Esophagus squamous epithelium (tissue), 4 donors: ENCODE results near the gene TUFM.

Experiments
- POLR2A ChIP-seq, 4 donors: fragments of 450-650 bp; IDR thresholded peaks; one replicate each; pipeline ENCODE4 v1.6.1; 2017; ENCODE audit warnings: antibody characterized with exemption in 4 of 4, mild to moderate bottlenecking in 4 of 4, moderate library complexity in 3 of 4
- TF ChIP-seq, protein P1 (sequence below), 6 experiments: fragments of 450-650 bp in 4 of 6; fragments of 200-600 bp in 2 of 6; sonication (generic) in 2 of 6; IDR thresholded peaks; one replicate each; pipeline ENCODE4 v1.5.1; 2016 to 2019; ENCODE audit warnings: antibody characterized with exemption in 6 of 6, mild to moderate bottlenecking in 4 of 6, moderate library complexity in 4 of 6

DNA sequence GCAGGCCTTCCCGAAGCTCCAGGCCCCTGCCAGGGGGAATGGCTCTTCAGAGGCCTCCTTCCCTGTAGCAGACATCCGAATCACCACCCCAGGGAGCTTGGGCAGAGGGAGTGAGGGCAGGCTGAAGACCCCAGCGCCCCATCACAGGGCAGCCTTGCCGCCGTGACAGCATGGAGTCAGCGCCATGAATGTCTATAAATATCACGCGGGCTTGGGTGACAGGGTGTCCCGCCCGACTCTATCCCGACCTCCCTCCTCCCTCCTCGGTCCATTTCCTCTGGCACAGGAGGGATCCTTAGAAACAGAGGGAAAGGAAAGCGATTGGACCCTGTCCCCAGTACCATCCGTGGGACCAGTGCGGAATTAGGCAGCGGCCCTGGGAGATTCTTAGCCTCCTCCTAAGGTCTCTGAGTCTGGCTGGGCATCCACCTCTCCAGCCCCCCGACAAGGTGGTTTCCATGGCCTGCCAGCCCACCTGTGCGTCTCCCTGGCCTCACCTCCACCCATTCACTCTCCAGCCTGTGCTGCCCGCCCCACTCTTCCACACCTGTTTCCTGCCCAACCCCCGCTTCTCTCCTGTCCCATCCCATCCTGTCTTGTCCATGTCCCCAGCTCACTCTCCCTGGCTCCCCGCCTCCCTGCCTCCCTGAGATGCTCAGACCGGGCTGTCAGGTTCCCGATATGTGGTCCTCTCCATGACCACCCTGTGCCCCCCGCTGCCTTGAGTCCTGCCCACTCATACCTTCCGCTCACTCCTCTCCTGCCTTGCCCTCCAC, 37.3 kb upstream of the TUFM start:
- no peak for TF ChIP-seq POLR2A (IDR thresholded peaks at IDR 0.05)
- TF ChIP-seq, protein P1, sequence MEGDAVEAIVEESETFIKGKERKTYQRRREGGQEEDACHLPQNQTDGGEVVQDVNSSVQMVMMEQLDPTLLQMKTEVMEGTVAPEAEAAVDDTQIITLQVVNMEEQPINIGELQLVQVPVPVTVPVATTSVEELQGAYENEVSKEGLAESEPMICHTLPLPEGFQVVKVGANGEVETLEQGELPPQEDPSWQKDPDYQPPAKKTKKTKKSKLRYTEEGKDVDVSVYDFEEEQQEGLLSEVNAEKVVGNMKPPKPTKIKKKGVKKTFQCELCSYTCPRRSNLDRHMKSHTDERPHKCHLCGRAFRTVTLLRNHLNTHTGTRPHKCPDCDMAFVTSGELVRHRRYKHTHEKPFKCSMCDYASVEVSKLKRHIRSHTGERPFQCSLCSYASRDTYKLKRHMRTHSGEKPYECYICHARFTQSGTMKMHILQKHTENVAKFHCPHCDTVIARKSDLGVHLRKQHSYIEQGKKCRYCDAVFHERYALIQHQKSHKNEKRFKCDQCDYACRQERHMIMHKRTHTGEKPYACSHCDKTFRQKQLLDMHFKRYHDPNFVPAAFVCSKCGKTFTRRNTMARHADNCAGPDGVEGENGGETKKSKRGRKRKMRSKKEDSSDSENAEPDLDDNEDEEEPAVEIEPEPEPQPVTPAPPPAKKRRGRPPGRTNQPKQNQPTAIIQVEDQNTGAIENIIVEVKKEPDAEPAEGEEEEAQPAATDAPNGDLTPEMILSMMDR (IDR thresholded peaks at IDR 0.05) = no peak
